NCI-H345 (cell line): ENCODE measurements around the gene CSRP1.
"Not testable (repeated sequence)": the region's sequence is repeated elsewhere in the genome, so short reads cannot be mapped to it uniquely, and the experiment has no call there.

Source experiments
- DNase-seq: peaks from one replicate; lab custom pipeline; 2025; lab: John Stamatoyannopoulos, UW

CSRP1 gene

GRCh38 chr1:201506557-201507359 is at the start of gene CSRP1:
Gene CSRP1, minus strand, starts transcription at chr1:201507123. Its CDS starts 10,820 bp downstream, at chr1:201496303.
- peak; percentile 80 for DNase-seq

GRCh38 chr1:201555593-201555945 is 48.6 kb upstream of the CSRP1 start:
- no peak for DNase-seq

GRCh38 chr1:201554789-201555592 is 48.1 kb upstream of the CSRP1 start:
- DNase-seq, result no peak

GRCh38 chr1:201554190-201554600 is 47.3 kb upstream of the CSRP1 start:
- no peak for DNase-seq

- DNase-seq, result no peak
Observed at GRCh38 chr1:201553496-201554189, 46.7 kb upstream of the CSRP1 start.

GRCh38 chr1:201552941-201553351 is 46.0 kb upstream of the CSRP1 start:
- no peak for DNase-seq

GRCh38 chr1:201551877-201552731 is 45.2 kb upstream of the CSRP1 start:
- DNase-seq, result no peak

- DNase-seq, result no peak
Observed at GRCh38 chr1:201551096-201551495, 44.2 kb upstream of the CSRP1 start.

GRCh38 chr1:201549522-201549921 is 42.6 kb upstream of the CSRP1 start:
- DNase-seq, result not testable (repeated sequence)

GRCh38 chr1:201545851-201546492 is 39.0 kb upstream of the CSRP1 start:
- peak; percentile 26 for DNase-seq

GRCh38 chr1:201544710-201545109 is 37.8 kb upstream of the CSRP1 start:
- no peak for DNase-seq

- no peak for DNase-seq
Observed at GRCh38 chr1:201543871-201544642, 37.1 kb upstream of the CSRP1 start.

GRCh38 chr1:201542309-201543035 is 35.5 kb upstream of the CSRP1 start:
- DNase-seq, result no peak

- DNase-seq, result no peak
Observed at GRCh38 chr1:201540846-201541735, 34.2 kb upstream of the CSRP1 start.

GRCh38 chr1:201539561-201540431 is 32.9 kb upstream of the CSRP1 start:
- DNase-seq, result peak; percentile 84

GRCh38 chr1:201538612-201539551 is 32.0 kb upstream of the CSRP1 start, which contains the start of gene NAV1:
Gene NAV1, plus strand, starts transcription at chr1:201539127. Its CDS starts 83,758 bp downstream, at chr1:201622885.
- DNase-seq, result peak; percentile 72
